ENCODE data around the gene FAM13A. TPM values are rescaled to one million over a fixed set of nuclear protein-coding genes. Genes with fewer than 3 reads are reported as not detected.

The FAM13A gene
- total RNA-seq, result 10 to 100 TPM; 10.5 TPM

DNA sequence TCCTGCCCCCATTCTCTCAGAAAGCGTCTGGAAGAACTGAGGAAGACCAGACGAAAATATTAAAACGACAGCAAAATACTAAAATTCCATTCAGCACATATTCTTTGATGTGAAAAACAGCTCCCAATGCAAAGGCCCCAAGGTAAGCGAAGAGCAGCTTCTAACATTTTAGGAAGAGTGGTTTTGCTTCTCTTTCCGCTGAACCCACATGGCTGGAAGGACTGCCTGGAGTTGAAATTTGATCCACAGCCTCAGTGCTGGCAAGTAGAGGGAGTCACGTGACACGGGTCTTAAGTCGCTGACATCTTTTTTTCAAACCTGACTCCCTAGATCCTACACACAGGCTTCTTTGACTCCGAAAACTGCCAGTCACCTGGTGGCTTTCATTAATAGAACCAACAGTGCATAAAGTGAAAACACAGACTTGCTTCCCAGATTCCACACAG, at the start of gene FAM13A:
FAM13A (minus strand) TSS at position 233 of the 446 bp plus-strand sequence; CDS start at position 12, 221 bp downstream.
- no peak within 1 kb of the TSS for H3K27ac Mint-ChIP-seq
- POLR2A ChIA-PET, result no interaction called here
- peaks cover 7% of the 10 kb centered on the region for H3K4me1 Mint-ChIP-seq
- ATAC-seq (ENCODE audit: low read depth), result no peak
- DNase-seq, result no peak
- H3K27me3 Mint-ChIP-seq, result peaks cover 3% of the 10 kb centered on the region
- H3K9me3 Mint-ChIP-seq, result peaks cover 8% of the 10 kb centered on the region
- peak within 1 kb of the TSS; percentile 18 for H3K4me3 Mint-ChIP-seq
- H3K36me3 Mint-ChIP-seq, result peaks cover 2% of the 10 kb centered on the region

GRCh38 chr4:89105726-89106125, 48.7 kb upstream of the FAM13A start:
- Mint-ChIP-seq H3K36me3 (peaks cover 4% of the 10 kb centered on the region), H3K27me3 (peaks cover 18% of the 10 kb centered on the region), H3K27ac (no peak overlapping the region), H3K4me1 (peaks cover 6% of the 10 kb centered on the region), H3K4me3 (no peak overlapping the region), H3K9me3 (peaks cover 4% of the 10 kb centered on the region)
- ATAC-seq (ENCODE audit: low read depth), result no peak
- no peak for DNase-seq
- POLR2A ChIA-PET, result no interaction called here

DNA sequence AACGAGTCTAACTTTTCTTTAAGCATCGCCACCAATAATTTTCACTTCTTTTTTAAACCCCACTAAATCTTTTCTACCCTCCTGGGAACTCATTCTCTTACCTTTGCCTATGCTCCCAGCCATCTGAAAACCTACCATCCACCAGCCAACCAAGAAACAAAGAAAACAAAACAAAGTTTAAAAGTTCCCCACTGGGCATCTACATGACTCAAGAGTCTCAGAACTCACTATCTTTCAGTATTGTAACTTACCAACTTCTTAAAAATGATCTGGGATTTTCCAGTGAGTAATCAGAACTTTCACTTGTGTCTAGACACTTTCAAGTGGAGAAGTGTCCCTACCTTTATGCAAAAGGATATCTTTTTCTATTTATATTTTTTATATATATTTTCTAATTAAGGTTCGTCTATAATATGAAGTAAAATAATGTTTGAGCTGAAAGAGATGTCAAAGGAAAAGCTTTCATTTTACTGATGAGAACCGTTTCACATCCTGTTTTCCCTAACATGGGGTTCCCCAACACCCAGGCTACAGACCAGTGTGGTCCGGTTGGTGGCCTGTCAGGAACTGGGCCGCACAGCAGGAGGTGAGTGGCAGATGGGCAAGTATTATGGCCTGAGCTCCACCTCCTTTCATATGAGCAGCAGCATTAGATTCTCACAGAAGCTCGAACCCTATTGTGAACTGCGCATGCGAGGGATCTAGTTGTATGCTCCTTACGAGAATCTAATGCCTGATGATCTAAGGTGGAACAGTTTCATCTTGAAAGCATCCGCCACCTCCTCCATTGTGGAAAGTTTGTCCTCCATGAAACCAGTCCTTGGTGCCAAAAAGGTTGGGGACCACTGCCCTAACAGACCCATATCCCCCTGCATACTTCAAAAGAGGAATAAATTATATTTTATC, 44.5 kb upstream of the FAM13A start:
- no peak overlapping the region for H3K27ac Mint-ChIP-seq
- H3K9me3 Mint-ChIP-seq, result peaks cover 3% of the 10 kb centered on the region
- H3K4me3 Mint-ChIP-seq, result no peak overlapping the region
- POLR2A ChIA-PET, result no interaction called here
- no peaks in the 10 kb centered on the region for H3K36me3 Mint-ChIP-seq
- peaks cover 7% of the 10 kb centered on the region for H3K4me1 Mint-ChIP-seq
- no peak for ATAC-seq (ENCODE audit: low read depth)
- no peak for DNase-seq
- H3K27me3 Mint-ChIP-seq, result no peaks in the 10 kb centered on the region

DNA sequence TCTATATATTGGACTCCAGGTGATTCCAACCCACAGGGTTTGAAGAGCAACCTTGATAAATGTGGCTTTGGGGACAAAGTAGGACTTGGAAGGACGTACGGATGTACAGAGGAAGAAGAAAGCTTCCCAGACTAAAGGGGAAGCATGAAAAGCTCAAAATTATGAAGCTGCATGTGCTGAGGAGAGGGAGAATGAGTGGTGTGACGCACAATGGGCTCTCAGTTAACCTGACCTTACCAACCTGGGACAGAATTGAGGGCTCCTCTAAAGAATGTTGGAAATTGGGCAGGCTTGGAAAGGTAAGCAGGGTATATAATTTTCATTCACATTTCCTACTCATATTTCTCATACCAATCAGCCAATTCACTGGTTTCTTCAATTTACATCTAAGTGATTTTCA, 43.9 kb upstream of the FAM13A start:
- H3K4me3 Mint-ChIP-seq, result no peak overlapping the region
- H3K36me3 Mint-ChIP-seq, result no peaks in the 10 kb centered on the region
- no peak overlapping the region for H3K27ac Mint-ChIP-seq
- H3K27me3 Mint-ChIP-seq, result no peaks in the 10 kb centered on the region
- POLR2A ChIA-PET, result no interaction called here
- no peak for ATAC-seq (ENCODE audit: low read depth)
- no peak for DNase-seq
- H3K4me1 Mint-ChIP-seq, result peaks cover 7% of the 10 kb centered on the region
- peaks cover 3% of the 10 kb centered on the region for H3K9me3 Mint-ChIP-seq

DNA sequence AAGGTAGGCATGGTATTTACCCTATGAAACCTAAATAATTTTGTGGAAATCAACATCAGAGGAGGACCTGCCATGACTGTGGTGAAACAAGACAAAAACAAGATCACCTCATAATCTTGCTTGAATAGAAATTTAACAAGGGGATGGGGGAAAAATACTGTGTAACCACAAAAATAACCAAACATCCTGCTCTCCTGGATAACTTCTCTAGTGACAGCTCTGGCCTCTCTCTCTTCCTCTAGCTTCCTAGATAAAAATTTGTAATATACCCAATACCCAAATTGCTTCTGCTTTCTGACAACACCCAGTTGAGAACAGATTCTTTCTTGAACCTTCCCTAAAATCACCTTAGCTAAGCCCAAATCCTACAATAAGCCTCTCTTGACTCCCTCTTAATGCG, 42.5 kb upstream of the FAM13A start:
- POLR2A ChIA-PET, result no interaction called here
- no peak for ATAC-seq (ENCODE audit: low read depth)
- DNase-seq, result no peak
- H3K27me3 Mint-ChIP-seq, result no peaks in the 10 kb centered on the region
- no peak overlapping the region for H3K4me3 Mint-ChIP-seq
- no peak overlapping the region for H3K27ac Mint-ChIP-seq
- H3K9me3 Mint-ChIP-seq, result peaks cover 3% of the 10 kb centered on the region
- H3K4me1 Mint-ChIP-seq, result peaks cover 6% of the 10 kb centered on the region
- H3K36me3 Mint-ChIP-seq, result no peaks in the 10 kb centered on the region

- H3K36me3 Mint-ChIP-seq, result no peaks in the 10 kb centered on the region
- peaks cover 3% of the 10 kb centered on the region for H3K9me3 Mint-ChIP-seq
- no peak overlapping the region for H3K4me3 Mint-ChIP-seq
- DNase-seq (no peak), ATAC-seq (ENCODE audit: low read depth) (no peak)
- H3K27me3 Mint-ChIP-seq, result no peaks in the 10 kb centered on the region
- no peak overlapping the region for H3K27ac Mint-ChIP-seq
- POLR2A ChIA-PET, result no interaction called here
- H3K4me1 Mint-ChIP-seq, result peaks cover 6% of the 10 kb centered on the region
Measured at GRCh38 chr4:89099034-89099433, 42.0 kb upstream of the FAM13A start.

- Mint-ChIP-seq H3K36me3 (no peaks in the 10 kb centered on the region), H3K4me3 (no peak overlapping the region), H3K27me3 (no peaks in the 10 kb centered on the region), H3K27ac (no peak overlapping the region), H3K9me3 (peaks cover 18% of the 10 kb centered on the region), H3K4me1 (peaks cover 4% of the 10 kb centered on the region)
- ATAC-seq (ENCODE audit: low read depth), result no peak
- no peak for DNase-seq
- POLR2A ChIA-PET, result no interaction called here
Measured at GRCh38 chr4:89078300-89078699, 21.3 kb upstream of the FAM13A start.

DNA sequence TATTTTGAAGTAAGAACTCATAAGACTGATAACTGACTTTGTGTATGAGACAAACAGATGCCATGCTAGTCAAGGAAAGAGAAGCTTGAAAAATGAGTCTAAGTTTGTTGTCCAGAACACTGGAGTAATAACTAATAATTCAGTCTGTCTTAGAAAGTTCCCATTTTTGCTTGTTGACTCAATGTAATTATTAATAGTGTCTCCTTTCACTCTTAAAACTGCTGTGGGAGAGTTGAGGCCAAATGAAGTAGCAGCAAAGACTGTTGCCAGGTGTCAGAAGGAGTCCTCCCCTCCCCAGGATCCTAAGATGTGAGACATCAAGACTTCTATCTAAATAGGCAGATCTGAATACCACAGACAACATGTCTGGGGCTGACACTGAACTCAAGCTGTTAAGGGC, 20.8 kb upstream of the FAM13A start:
- H3K4me3 Mint-ChIP-seq, result no peak overlapping the region
- peaks cover 4% of the 10 kb centered on the region for H3K4me1 Mint-ChIP-seq
- H3K27me3 Mint-ChIP-seq, result peaks cover 2% of the 10 kb centered on the region
- POLR2A ChIA-PET, result no interaction called here
- ATAC-seq (ENCODE audit: low read depth), result no peak
- no peak overlapping the region for H3K27ac Mint-ChIP-seq
- no peaks in the 10 kb centered on the region for H3K36me3 Mint-ChIP-seq
- no peak for DNase-seq
- H3K9me3 Mint-ChIP-seq, result peaks cover 18% of the 10 kb centered on the region

DNA sequence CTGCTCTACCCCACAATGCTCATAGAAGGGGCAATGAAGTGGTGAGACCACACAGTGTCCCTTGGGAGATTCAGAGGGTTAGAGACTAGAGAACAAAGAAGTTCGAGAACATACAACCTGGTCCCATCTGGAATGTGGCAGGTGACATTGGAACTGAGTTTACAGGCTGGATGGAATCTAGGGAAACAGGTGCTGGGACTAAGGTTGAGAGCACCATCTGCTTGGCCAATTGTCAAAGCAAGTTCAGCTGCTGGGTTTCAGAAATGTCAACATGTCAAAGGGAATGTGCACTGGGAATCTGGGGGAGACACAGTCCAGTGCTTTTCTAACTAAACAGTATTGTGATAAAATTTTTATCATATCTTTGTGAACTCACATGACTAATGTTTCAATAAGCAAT, 15.9 kb upstream of the FAM13A start:
- Mint-ChIP-seq H3K9me3 (peaks cover 13% of the 10 kb centered on the region), H3K4me3 (no peak overlapping the region), H3K4me1 (peaks cover 3% of the 10 kb centered on the region), H3K27ac (no peak overlapping the region), H3K27me3 (peaks cover 2% of the 10 kb centered on the region), H3K36me3 (no peaks in the 10 kb centered on the region)
- no peak for ATAC-seq (ENCODE audit: low read depth)
- no peak for DNase-seq
- POLR2A ChIA-PET, result no interaction called here

- no peak overlapping the region for H3K4me3 Mint-ChIP-seq
Measured at GRCh38 chr4:89071311-89071710, 14.3 kb upstream of the FAM13A start.

DNA sequence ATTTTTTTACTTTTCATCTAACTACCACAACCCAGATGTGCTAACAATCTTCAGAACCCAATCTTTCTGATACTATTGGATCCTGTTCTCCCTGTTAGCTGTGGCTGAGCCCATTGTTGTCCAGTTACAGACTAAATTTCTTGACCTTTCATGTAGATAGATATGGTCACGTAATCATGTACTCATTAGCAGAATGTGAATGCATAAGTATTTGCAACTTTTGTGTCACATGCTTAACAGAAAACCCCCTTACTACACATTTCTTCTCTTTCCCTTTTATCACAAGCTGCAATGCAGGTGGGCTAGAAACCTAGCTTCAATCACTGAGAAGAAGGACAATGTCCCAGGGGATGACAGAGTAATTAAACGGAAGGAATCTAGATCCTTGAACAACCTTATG, 13.1 kb upstream of the FAM13A start:
- no peaks in the 10 kb centered on the region for H3K36me3 Mint-ChIP-seq
- H3K27me3 Mint-ChIP-seq, result peaks cover 2% of the 10 kb centered on the region
- peaks cover 3% of the 10 kb centered on the region for H3K4me1 Mint-ChIP-seq
- H3K27ac Mint-ChIP-seq, result no peak overlapping the region
- no peak for ATAC-seq (ENCODE audit: low read depth)
- POLR2A ChIA-PET, result no interaction called here
- H3K4me3 Mint-ChIP-seq, result no peak overlapping the region
- no peak for DNase-seq
- H3K9me3 Mint-ChIP-seq, result peaks cover 6% of the 10 kb centered on the region

More at GRCh38 chr4:89071311-89071710, 14.3 kb upstream of the FAM13A start:
- H3K27me3 Mint-ChIP-seq, result peaks cover 2% of the 10 kb centered on the region
- peaks cover 1% of the 10 kb centered on the region for H3K9me3 Mint-ChIP-seq
- no peak overlapping the region for H3K27ac Mint-ChIP-seq
- POLR2A ChIA-PET, result no interaction called here
- H3K4me1 Mint-ChIP-seq, result peaks cover 3% of the 10 kb centered on the region
- DNase-seq (no peak), ATAC-seq (ENCODE audit: low read depth) (no peak)
- no peaks in the 10 kb centered on the region for H3K36me3 Mint-ChIP-seq

- H3K4me3 Mint-ChIP-seq, result no peak overlapping the region
- DNase-seq, result no peak
- no peaks in the 10 kb centered on the region for H3K36me3 Mint-ChIP-seq
- no peak overlapping the region for H3K27ac Mint-ChIP-seq
- peaks cover 3% of the 10 kb centered on the region for H3K4me1 Mint-ChIP-seq
- POLR2A ChIA-PET, result no interaction called here
- peak; percentile 65 for ATAC-seq (ENCODE audit: low read depth)
- H3K9me3 Mint-ChIP-seq, result peaks cover 9% of the 10 kb centered on the region
- H3K27me3 Mint-ChIP-seq, result peaks cover 2% of the 10 kb centered on the region
Measured at GRCh38 chr4:89069481-89069880, 12.5 kb upstream of the FAM13A start.

DNA sequence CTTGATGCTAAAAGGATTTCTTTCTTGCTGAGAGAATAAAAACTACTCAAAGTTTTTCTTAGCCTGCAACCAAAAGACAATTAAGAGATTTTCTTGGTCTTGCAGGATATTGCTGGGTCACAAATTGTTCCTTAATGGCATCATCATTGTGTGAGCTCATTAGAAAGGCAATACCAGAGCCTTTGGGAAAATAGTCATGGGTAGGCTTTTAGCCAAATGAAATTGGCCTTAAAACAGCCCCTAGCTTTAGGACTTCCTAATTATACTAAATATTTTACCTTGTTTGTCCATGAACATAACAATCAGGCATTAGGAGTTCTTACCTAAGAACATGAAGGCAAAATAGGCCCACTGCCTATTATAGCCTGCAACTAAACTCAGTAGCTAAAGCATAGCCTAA, 10.4 kb upstream of the FAM13A start:
- Mint-ChIP-seq H3K4me1 (peaks cover 3% of the 10 kb centered on the region), H3K4me3 (no peak overlapping the region), H3K27me3 (no peaks in the 10 kb centered on the region), H3K27ac (no peak overlapping the region), H3K36me3 (no peaks in the 10 kb centered on the region), H3K9me3 (peaks cover 11% of the 10 kb centered on the region)
- POLR2A ChIA-PET, result no interaction called here
- no peak for DNase-seq
- ATAC-seq (ENCODE audit: low read depth), result no peak

DNA sequence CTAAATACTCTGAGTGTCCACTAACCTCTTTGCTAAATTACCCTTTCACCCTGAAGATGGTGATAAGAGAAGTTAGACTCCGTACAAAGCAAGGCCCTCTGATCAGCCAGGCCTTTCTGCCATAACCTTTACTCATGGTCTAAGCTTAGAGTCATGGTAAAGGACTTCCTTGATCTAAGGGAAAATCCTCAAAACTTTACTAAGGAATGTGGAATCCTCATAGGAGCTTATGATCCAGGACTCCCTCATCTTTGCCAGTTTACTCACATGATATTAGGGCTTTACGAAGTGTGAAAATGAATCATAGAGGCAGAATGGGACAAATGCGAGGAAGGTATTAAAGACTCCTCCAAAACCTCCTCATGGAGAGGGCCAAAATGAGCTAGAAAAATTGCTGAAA, 7.9 kb upstream of the FAM13A start:
- Mint-ChIP-seq H3K27ac (no peak overlapping the region), H3K27me3 (no peaks in the 10 kb centered on the region), H3K4me1 (peaks cover 3% of the 10 kb centered on the region), H3K9me3 (peaks cover 19% of the 10 kb centered on the region), H3K36me3 (no peaks in the 10 kb centered on the region), H3K4me3 (no peak overlapping the region)
- POLR2A ChIA-PET, result no interaction called here
- DNase-seq, result no peak
- ATAC-seq (ENCODE audit: low read depth), result no peak

All from activated naive CD8-positive, alpha-beta T cell treated with anti-CD3 and anti-CD28 coated beads, Interleukin-2, amount 10 ng/mL, durations not matched to agents 7 days and 5 days (primary cell).